GM12801 (cell line): Measurements from ENCODE around the gene GSTK1.

Source experiments
- TF ChIP-seq, protein P1 (sequence below): IDR thresholded peaks from one replicate; pipeline ENCODE4 v1.5.1; 2011; ENCODE audit warnings: control low read depth; ENCODE audit not compliant: insufficient read length; ENCODE audit errors: extremely low read depth

Gene GSTK1

DNA sequence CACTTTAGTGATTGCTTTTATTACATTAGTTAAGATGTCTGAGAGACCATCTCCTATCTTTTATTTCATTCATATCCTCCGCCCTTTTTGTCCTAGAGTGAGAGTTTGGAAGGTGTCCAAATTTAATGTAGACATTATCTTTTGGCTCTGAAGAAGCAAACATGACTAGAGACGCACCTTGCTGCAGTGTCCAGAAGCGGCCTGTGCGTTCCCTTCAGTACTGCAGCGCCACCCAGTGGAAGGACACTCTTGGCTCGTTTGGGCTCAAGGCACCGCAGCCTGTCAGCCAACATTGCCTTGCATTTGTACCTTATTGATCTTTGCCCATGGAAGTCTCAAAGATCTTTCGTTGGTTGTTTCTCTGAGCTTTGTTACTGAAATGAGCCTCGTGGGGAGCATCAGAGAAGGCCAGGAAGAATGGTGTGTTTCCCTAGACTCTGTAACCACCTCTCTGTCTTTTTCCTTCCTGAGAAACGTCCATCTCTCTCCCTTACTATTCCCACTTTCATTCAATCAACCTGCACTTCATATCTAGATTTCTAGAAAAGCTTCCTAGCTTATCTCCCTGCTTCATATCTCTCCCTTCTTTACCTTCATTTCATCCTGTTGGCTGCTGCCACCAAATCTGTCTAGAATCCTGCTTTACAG is 42.3 kb downstream of the GSTK1 start:
- TF ChIP-seq, protein P1, sequence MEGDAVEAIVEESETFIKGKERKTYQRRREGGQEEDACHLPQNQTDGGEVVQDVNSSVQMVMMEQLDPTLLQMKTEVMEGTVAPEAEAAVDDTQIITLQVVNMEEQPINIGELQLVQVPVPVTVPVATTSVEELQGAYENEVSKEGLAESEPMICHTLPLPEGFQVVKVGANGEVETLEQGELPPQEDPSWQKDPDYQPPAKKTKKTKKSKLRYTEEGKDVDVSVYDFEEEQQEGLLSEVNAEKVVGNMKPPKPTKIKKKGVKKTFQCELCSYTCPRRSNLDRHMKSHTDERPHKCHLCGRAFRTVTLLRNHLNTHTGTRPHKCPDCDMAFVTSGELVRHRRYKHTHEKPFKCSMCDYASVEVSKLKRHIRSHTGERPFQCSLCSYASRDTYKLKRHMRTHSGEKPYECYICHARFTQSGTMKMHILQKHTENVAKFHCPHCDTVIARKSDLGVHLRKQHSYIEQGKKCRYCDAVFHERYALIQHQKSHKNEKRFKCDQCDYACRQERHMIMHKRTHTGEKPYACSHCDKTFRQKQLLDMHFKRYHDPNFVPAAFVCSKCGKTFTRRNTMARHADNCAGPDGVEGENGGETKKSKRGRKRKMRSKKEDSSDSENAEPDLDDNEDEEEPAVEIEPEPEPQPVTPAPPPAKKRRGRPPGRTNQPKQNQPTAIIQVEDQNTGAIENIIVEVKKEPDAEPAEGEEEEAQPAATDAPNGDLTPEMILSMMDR, result no peak

DNA sequence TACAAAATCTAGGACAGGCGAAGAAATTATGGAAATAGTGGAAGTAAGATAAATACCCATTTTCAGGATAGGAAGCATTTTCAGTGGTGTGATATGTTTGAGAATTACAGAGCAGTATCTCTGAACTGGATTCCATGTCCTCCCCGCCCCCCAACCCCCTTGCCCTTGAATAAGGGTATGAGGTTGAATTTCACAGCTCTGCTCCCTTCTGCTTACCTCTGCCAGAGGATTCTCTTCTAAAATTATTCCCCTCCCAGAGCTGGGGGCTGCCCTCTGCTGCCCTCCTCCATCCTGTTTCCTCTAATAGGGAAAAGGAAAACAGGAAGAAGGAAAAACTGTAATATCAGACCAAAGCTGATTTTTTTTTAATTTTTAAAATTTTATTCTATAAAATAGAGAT is 45.4 kb downstream of the GSTK1 start:
- TF ChIP-seq, protein P1, result no peak

DNA sequence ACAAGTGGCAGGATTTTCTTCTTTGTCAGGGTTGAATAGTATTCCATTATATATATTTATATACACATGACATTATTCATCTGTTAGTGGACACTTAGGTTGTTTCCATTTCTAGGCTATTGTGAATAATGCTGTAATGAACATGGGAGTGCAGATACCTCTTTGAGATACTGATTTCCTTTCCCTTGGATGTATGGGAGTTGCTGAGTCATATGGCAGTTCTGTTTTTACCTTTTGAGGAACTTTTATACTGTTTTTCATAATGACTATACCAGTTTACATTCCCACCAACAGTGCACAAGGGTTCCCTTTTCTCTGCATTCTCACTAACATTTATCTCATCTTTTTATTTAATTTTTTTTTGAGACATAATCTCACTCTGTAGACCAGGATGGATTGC is 50.9 kb downstream of the GSTK1 start:
- TF ChIP-seq, protein P1, result no peak

DNA sequence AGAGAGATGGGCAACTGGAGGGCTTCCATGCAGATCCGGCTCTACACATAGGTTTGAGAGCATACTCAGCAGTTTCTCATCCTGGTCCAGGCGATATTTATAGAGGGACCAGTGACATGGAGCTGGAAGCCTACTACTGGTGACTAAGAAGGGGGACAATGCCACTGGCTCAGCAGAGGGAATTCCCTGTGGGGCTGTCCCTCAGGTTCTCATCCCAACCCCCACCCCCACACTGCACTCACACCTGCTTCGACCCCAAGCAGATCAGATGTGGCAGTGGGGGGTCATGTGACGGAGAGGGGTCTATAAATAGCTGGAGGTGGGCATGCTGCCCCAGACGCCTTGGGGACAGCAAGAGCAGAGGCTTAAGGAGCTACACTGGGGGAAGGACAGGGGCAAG is 52.5 kb downstream of the GSTK1 start, which contains the start of gene CLCN1:
Gene CLCN1 (plus strand): TSS at position 336 of the 400 bp plus-strand sequence. CDS start 102 bp downstream, outside the sequence.
- TF ChIP-seq, protein P1, result no peak

DNA sequence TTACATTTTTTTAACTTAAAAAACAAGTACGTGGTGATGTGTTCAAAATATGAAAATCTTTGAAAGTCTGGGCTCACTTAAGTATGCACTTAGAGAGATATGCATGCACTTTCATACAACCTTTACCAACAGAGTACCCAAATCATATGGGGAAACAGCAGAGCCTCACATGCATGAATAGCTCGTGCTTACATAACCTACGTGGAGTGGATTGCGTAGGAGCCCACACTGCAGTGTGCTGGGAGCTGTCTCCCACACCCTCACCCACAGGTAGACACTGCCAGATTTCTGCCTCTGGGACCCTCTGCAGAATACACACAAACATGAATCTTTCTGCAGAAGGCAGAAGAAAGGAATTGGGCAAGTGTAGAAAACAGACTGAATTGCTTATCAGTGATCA is 53.3 kb downstream of the GSTK1 start:
- TF ChIP-seq, protein P1, result no peak

DNA sequence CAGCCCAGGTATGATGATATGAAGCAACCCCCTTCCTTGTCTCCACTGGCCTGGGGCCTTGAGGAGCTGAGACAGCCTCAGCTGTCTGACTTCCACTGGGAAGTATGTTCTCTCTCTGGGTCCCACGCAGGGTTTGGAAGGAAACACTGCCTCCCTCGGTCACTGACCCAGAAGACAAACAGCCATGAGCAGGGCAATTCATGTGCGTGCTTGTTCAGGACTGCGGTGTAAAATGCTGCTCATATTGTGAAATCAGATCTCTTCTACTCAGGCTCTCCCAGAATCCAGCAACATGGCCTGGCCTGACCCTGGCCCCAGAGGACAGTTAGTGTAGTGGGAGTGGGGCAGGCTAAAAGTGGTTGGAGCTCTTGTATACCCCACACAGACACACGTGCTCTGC is 55.4 kb downstream of the GSTK1 start:
- TF ChIP-seq, protein P1, result no peak
